ENCODE results near the gene HHAT. TPM values are rescaled to one million over a fixed set of nuclear protein-coding genes. Genes with fewer than 3 reads are reported as not detected.

The HHAT gene
- total and polyA plus RNA-seq, 9 of the 15 experiments (the other 6 are each of a cell fraction or from before 2014, with no cell fraction given) = 0.07 to 0.16 (median 0.13) TPM; not detected in 1

DNA sequence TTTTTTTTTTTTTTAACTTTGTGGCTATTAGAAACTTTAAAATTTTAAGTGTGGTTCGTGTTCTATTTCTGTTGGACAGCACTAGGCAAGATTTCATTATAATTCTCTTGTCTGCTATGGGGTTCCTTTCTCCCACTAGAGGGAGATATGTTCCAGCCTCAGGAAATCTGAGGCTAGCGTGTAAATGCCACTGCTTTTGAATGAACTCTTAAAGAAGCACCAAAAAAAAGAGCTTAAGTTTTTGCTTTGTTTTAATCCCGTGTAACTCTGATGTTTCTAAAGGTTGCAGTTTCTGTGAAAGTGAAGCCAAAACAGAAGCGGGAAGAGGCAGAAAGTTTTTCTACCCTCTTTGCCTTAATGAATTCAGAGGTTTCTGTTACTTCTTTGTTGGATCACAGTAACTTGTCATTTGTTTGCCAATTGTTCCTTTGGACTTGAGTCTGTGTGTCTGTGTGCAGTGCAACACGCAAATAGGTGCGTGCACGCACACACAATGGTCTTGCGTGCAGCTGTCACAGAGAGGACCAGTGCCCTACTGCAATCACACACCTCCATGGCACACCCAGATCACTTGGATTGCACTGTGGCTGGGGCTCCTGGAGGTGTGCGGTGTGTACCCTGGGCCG lies 32.3 kb downstream of the HHAT start:
- peak in 2 of 4 experiments; percentile 24 for DNase-seq (ENCODE audit: extremely low read depth in 1 of 4, low spot score in 3 of 4)
- Histone ChIP-seq H3K4me2 (ENCODE audit: insufficient read depth, low read length) (no peak overlapping the region), H3K9me3 (replicated peaks; ENCODE audit: control insufficient read depth, insufficient read depth, low read depth, low read length) (no peaks in the 10 kb centered on the region), H3K4me3 (no peak overlapping the region), H3K9ac (ENCODE audit: insufficient read depth in 1 of 2, low read depth in 2 of 2, low read length in 2 of 2) (no peak overlapping the region), H3K36me3 (ENCODE audit: control insufficient read depth, insufficient read depth, low read length) (no peaks in the 10 kb centered on the region), H4K20me1 (replicated peaks; ENCODE audit: control insufficient read depth, insufficient read depth, low read length) (no peaks in the 10 kb centered on the region), H3K4me1 (replicated peaks in 1 of 2; ENCODE audit: control insufficient read depth in 2 of 2, insufficient read depth in 2 of 2, low read length in 2 of 2) (no peaks in the 10 kb centered on the region), H3K27me3 (ENCODE audit: control insufficient read depth in 2 of 2, insufficient read depth in 2 of 2, low read length in 2 of 2) (peaks cover 0 to 4% of the 10 kb centered on the region in 2 experiments; a peak in 1 of 5 replicates), H3K9me1 (ENCODE audit: control insufficient read depth, insufficient read depth, low read length) (no peaks in the 10 kb centered on the region), H2AFZ (ENCODE audit: low read depth, low read length) (no peak overlapping the region), H3K27ac (ENCODE audit: extremely low read depth, low read depth, low read length) (no peak overlapping the region), H3K79me2 (ENCODE audit: control insufficient read depth, insufficient read depth, low read length) (no peaks in the 10 kb centered on the region)
- ChIA-PET POLR2A (no interaction called here), CTCF (ENCODE audit: low intra/inter-chr PET ratio) (interaction anchor here (0.7 kb wide), 1 partner anchor 714 kb away, joined by 3 read pairs; no protein-coding TSS in a partner anchor)
- TF ChIP-seq PRMT5 (CRISPR knock-in tag; IDR thresholded peaks at IDR 0.05) (no peak), CTCF (IDR thresholded peaks at IDR 0.05 in 2 of 3, conservative IDR thresholded peaks at IDR 0.05 in 1 of 3; ENCODE audit: insufficient read depth in 2 of 3, low read depth in 1 of 3, low read length in 3 of 3) (peak; percentile 3 to 55 (median 41); a peak in 4 of 6 replicates)
- under 1% methylated on average over 10 of the region's 10 CpGs for WGBS (ENCODE audit: insufficient coverage, low coverage, missing lambda C conversion rate)
- ATAC-seq = peak; percentile 82
- intact Hi-C loops (cut with micrococcal nuclease) (loop anchor here (1.0 kb wide), 1 partner anchor 39 kb away; no protein-coding TSS in a partner anchor), in situ Hi-C loops (cut with MboI) (no loop called here)
- FAIRE-seq = no peak
- no TSS peak for BruUV-seq (replicated peaks)
